Ishikawa (cell line): Measurements from ENCODE around the gene ACYP1.

ENCODE experiments used
- CEBPB ChIP-seq: IDR thresholded peaks from 2 replicates; pipeline ENCODE4 v1.6.1; 2012
- CREB1 ChIP-seq: IDR thresholded peaks from 2 replicates; pipeline ENCODE4 v1.6.1; 2012; ENCODE audit warnings: low read depth
- EP300 ChIP-seq: IDR thresholded peaks from 2 replicates; pipeline ENCODE4 v1.6.1; 2012; ENCODE audit warnings: borderline replicate concordance
- FOXM1 ChIP-seq: IDR thresholded peaks from 2 replicates; pipeline ENCODE4 v1.6.1; 2012; ENCODE audit warnings: low read depth, borderline replicate concordance
- NFIC ChIP-seq: IDR thresholded peaks from 2 replicates; pipeline ENCODE4 v1.6.1; 2012
- RAD21 ChIP-seq: IDR thresholded peaks from 2 replicates; pipeline ENCODE4 v1.6.1; 2012; ENCODE audit warnings: low read depth
- TAF1 ChIP-seq: IDR thresholded peaks from 2 replicates; pipeline ENCODE4 v1.6.1; 2012; ENCODE audit warnings: low read depth, mild to moderate bottlenecking
- TCF12 ChIP-seq: IDR thresholded peaks from 2 replicates; pipeline ENCODE4 v1.6.1; 2012; ENCODE audit warnings: low read depth
- TEAD4 ChIP-seq: IDR thresholded peaks from 2 replicates; pipeline ENCODE4 v1.6.1; 2012
- YY1 ChIP-seq: IDR thresholded peaks from 2 replicates; pipeline ENCODE4 v1.6.1; 2012; ENCODE audit warnings: low read depth
- ZBTB7A ChIP-seq: IDR thresholded peaks from 2 replicates; pipeline ENCODE4 v1.6.1; 2012; ENCODE audit warnings: low read depth
- TF ChIP-seq, protein P1 (sequence below): IDR thresholded peaks from 2 replicates; pipeline ENCODE4 v1.6.1; 2012
- TF ChIP-seq, protein P2 (sequence below): IDR thresholded peaks from 2 replicates; pipeline ENCODE4 v1.6.1; 2012
- TF ChIP-seq, protein P3 (sequence below): IDR thresholded peaks from 2 replicates; pipeline ENCODE4 v1.6.1; 2012; ENCODE audit warnings: low read depth, mild to moderate bottlenecking

DNA sequence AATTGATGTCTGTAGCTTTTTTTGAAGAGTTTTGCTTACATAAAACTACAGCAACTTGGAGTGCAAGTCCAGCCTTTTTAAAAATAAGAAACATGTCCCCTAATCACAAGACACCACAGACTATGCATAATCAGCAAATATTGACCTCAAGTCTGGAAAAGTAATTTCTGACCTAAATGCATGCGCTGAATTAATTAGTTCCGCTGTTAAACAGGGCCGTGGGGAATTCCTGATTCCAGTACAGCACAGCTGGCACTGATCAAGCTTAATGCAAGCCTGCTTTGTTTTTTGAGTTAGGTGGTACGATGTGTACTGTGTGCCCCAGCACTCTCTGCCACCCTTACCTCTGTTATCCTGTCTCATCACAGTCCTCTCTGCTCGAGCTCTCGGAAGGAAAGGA is 21.8 kb downstream of the ACYP1 start:
- TF ChIP-seq CREB1 (no peak), TAF1 (no peak), RAD21 (no peak), ZBTB7A (no peak), TEAD4 (no peak), EP300 (no peak), YY1 (no peak), NFIC (no peak), TCF12 (no peak), CEBPB (no peak), FOXM1 (no peak)
- TF ChIP-seq, protein P1, sequence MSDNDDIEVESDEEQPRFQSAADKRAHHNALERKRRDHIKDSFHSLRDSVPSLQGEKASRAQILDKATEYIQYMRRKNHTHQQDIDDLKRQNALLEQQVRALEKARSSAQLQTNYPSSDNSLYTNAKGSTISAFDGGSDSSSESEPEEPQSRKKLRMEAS = no peak
- TF ChIP-seq, protein P2, sequence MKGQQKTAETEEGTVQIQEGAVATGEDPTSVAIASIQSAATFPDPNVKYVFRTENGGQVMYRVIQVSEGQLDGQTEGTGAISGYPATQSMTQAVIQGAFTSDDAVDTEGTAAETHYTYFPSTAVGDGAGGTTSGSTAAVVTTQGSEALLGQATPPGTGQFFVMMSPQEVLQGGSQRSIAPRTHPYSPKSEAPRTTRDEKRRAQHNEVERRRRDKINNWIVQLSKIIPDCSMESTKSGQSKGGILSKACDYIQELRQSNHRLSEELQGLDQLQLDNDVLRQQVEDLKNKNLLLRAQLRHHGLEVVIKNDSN = no peak
- TF ChIP-seq, protein P3, sequence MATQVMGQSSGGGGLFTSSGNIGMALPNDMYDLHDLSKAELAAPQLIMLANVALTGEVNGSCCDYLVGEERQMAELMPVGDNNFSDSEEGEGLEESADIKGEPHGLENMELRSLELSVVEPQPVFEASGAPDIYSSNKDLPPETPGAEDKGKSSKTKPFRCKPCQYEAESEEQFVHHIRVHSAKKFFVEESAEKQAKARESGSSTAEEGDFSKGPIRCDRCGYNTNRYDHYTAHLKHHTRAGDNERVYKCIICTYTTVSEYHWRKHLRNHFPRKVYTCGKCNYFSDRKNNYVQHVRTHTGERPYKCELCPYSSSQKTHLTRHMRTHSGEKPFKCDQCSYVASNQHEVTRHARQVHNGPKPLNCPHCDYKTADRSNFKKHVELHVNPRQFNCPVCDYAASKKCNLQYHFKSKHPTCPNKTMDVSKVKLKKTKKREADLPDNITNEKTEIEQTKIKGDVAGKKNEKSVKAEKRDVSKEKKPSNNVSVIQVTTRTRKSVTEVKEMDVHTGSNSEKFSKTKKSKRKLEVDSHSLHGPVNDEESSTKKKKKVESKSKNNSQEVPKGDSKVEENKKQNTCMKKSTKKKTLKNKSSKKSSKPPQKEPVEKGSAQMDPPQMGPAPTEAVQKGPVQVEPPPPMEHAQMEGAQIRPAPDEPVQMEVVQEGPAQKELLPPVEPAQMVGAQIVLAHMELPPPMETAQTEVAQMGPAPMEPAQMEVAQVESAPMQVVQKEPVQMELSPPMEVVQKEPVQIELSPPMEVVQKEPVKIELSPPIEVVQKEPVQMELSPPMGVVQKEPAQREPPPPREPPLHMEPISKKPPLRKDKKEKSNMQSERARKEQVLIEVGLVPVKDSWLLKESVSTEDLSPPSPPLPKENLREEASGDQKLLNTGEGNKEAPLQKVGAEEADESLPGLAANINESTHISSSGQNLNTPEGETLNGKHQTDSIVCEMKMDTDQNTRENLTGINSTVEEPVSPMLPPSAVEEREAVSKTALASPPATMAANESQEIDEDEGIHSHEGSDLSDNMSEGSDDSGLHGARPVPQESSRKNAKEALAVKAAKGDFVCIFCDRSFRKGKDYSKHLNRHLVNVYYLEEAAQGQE = no peak
